Measurements from ENCODE around the gene INTS15. TPM values are rescaled to one million over a fixed set of nuclear protein-coding genes. Genes with fewer than 3 reads are reported as not detected.

INTS15 gene
- total and polyA plus RNA-seq, 2 donors (not counting 3 experiments of a cell fraction or from before 2014, with no cell fraction given), result 35.7 to 51.6 TPM

GRCh38 chr7:6642239-6642839 lies 52.5 kb downstream of the INTS15 start:
- no peak overlapping the region for H2AFZ ChIP-seq (ENCODE audit: low read depth, low read length)
- no peak for DNase-seq (ENCODE audit: low read depth, low spot score)
- no peaks in the 10 kb centered on the region for H4K20me1 ChIP-seq (replicated peaks; ENCODE audit: control insufficient read depth, extremely low read depth, insufficient read depth, low read length)
- intact Hi-C loops (cut with micrococcal nuclease) (no loop called here), dilution Hi-C loops (cut with MboI; ENCODE audit: extremely low pct_ligation_motif_present, low sequenced_read_pairs) (no loop called here)
- no peaks in the 10 kb centered on the region for H3K9me3 ChIP-seq (replicated peaks; ENCODE audit: control insufficient read depth, insufficient read depth, low read length)
- H3K27ac ChIP-seq (ENCODE audit: insufficient read depth, low read depth, low read length), result no peak overlapping the region
- H3K4me1 ChIP-seq (ENCODE audit: control insufficient read depth, extremely low read depth, insufficient read depth, low read length), result peaks cover 3% of the 10 kb centered on the region
- BruUV-seq (replicated peaks), result no TSS peak
- no peak for FAIRE-seq
- CTCF ChIA-PET, result no interaction called here
- peaks cover 17% of the 10 kb centered on the region for H3K79me2 ChIP-seq (ENCODE audit: control insufficient read depth, insufficient read depth, low read length)
- no peak for TF ChIP-seq GATA2 (IDR thresholded peaks at IDR 0.05; ENCODE audit: insufficient read depth, insufficient read length, low read depth, low read length)
- TF ChIP-seq EZH2 (IDR thresholded peaks at IDR 0.05; ENCODE audit: borderline replicate concordance, low read depth, low read length, severe bottlenecking), result no peak
- no peak for TF ChIP-seq MYC (IDR thresholded peaks at IDR 0.05; ENCODE audit: low read depth, low read length)
- TF ChIP-seq POLR2A (IDR thresholded peaks at IDR 0.05; ENCODE audit: low read depth, low read length), result no peak
- H3K9ac ChIP-seq (replicated peaks; ENCODE audit: extremely low read depth, insufficient read depth, low read length), result no peak overlapping the region
- peaks cover 10 to 44% of the 10 kb centered on the region in 2 experiments for H3K36me3 ChIP-seq (ENCODE audit: control insufficient read depth in 2 of 2, extremely low read depth in 1 of 2, insufficient read depth in 2 of 2, low read length in 2 of 2)
- no peak overlapping the region for H3K4me2 ChIP-seq (ENCODE audit: insufficient read depth, low read length)
- POLR2A ChIA-PET, result no interaction called here
- H3K27me3 ChIP-seq (ENCODE audit: control insufficient read depth in 2 of 2, insufficient read depth in 2 of 2, low read length in 2 of 2), result no peaks in the 10 kb centered on the region
- H3K9me1 ChIP-seq (replicated peaks; ENCODE audit: control insufficient read depth, extremely low read depth, insufficient read depth, low read length), result no peaks in the 10 kb centered on the region
- H3K4me3 ChIP-seq (replicated peaks in 1 of 3; ENCODE audit: insufficient read depth in 1 of 3, low read depth in 1 of 3, low read length in 3 of 3), result no peak overlapping the region

- intact Hi-C loops (cut with micrococcal nuclease), result no loop called here
- H4K20me1 ChIP-seq (replicated peaks; ENCODE audit: control insufficient read depth, extremely low read depth, insufficient read depth, low read length), result no peaks in the 10 kb centered on the region
- no peak for TF ChIP-seq MYC (IDR thresholded peaks at IDR 0.05; ENCODE audit: low read depth, low read length)
- no peak for DNase-seq (ENCODE audit: low read depth, low spot score)
- no peak overlapping the region for H3K4me2 ChIP-seq (ENCODE audit: insufficient read depth, low read length)
- peaks cover 11% of the 10 kb centered on the region for H3K79me2 ChIP-seq (ENCODE audit: control insufficient read depth, insufficient read depth, low read length)
- peaks cover 3% of the 10 kb centered on the region for H3K4me1 ChIP-seq (ENCODE audit: control insufficient read depth, extremely low read depth, insufficient read depth, low read length)
- no peak overlapping the region for H3K4me3 ChIP-seq (replicated peaks in 1 of 3; ENCODE audit: insufficient read depth in 1 of 3, low read depth in 1 of 3, low read length in 3 of 3)
- no peak overlapping the region for H3K27ac ChIP-seq (ENCODE audit: insufficient read depth, low read depth, low read length)
- H3K9ac ChIP-seq (replicated peaks; ENCODE audit: extremely low read depth, insufficient read depth, low read length), result no peak overlapping the region
- no peaks in the 10 kb centered on the region for H3K9me3 ChIP-seq (replicated peaks; ENCODE audit: control insufficient read depth, insufficient read depth, low read length)
- dilution Hi-C loops (cut with MboI; ENCODE audit: extremely low pct_ligation_motif_present, low sequenced_read_pairs), result no loop called here
- no TSS peak for BruUV-seq (replicated peaks)
- no peak overlapping the region for H2AFZ ChIP-seq (ENCODE audit: low read depth, low read length)
- H3K36me3 ChIP-seq (ENCODE audit: control insufficient read depth in 2 of 2, extremely low read depth in 1 of 2, insufficient read depth in 2 of 2, low read length in 2 of 2), result peaks cover 10 to 44% of the 10 kb centered on the region in 2 experiments
- no peaks in the 10 kb centered on the region for H3K9me1 ChIP-seq (replicated peaks; ENCODE audit: control insufficient read depth, extremely low read depth, insufficient read depth, low read length)
- CTCF ChIA-PET, result no interaction called here
- POLR2A ChIA-PET, result no interaction called here
- no peaks in the 10 kb centered on the region for H3K27me3 ChIP-seq (ENCODE audit: control insufficient read depth in 2 of 2, insufficient read depth in 2 of 2, low read length in 2 of 2)
- FAIRE-seq, result no peak
Observed at GRCh38 chr7:6642861-6643640, 53.2 kb downstream of the INTS15 start.
